NCI-H774 (cell line): ENCODE results near the gene RABL2B.
A peak's percentile ranks its signal among the peaks of the same experiment; 100 is the strongest.
"Not testable (repeated sequence)": the region's sequence is repeated elsewhere in the genome, so short reads cannot be mapped to it uniquely, and the experiment has no call there.

Experiments used
- DNase-seq: peaks from one replicate; lab custom pipeline; 2025; lab: John Stamatoyannopoulos, UW

RABL2B gene

DNA sequence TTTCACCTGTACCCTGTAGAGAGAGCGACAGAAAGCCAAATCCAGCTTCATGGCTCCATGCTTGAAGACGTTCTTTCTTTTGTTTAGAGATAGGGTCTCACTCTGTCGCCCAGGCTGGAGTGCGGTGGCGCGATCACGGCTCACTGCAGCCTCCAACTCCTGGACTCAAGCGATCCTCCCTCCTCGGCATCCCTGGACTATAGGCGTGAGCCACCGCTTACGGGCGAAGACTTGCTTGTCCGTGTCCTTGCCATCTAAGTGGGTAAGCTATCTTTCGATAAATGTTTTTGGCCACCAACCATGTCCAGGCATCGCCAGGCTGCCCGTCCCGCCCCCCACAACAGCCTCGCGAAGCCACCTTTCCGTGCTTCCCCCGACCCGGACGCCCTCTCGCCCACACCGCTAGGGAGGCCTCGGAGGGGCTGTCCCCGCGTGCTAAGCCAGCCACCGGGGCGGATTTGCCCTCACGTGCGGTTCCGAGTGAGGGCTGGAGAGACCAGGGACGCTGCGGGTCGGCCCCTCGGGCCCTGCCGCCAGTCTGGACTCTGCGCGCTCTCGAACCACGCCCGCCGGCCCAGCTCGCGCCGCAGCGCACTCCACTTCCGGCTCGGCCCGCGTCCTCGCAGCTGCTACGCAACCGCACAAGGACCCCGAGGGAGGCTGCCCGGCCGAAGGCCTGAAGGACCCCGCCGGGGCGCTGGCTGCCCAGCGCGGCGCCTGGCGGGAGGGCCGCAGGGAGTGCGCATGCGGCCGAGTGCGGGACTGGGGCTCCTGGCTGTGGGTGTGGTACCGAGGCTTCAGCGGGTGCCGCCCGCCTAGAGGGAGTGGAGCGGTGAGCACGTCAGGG lies at the start of gene RABL2B:
TSS of gene RABL2B (minus strand) at position 604 of the 847 bp plus-strand sequence. CDS start 1,342 bp downstream, outside the sequence.
- peak; percentile 58 for DNase-seq

DNA sequence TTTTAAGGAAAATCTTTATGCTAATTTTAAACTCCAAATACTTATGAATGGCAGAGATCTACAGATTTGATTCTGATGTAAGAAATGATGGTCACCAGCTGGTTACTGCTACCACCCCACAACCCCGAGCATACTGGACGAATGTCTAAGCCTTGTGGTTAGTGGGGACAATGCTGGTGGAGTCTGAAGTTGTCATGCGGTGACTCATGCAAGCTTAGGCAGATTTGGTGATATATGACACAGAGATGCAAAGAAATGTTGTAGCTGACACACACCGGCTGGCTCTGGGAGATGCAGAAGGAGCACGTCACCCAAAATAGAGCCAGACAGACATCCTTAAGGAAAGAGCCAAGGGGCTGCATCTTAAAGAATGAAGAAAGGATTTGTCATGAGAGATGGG lies 3.5 kb upstream of the RABL2B start:
- DNase-seq = not testable (repeated sequence)

DNA sequence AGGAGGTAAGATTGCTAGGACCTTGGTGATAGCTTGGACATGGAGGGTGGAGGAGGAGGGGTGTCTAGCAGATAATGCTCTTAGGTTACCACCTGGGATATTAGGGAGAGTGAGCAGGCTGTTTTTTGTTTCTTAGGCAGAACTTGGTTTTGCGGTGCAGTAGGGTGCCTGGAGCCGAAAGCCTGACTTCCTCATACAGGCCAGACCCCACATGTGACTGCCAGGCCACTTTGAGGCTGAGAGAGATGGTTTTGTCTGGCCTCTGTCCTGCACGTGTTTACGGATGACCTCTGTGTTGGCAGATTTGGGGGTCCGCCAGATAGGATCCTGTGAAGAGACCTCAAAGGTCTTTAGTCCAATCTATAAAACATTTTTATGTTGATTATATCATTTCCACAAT lies 1.9 kb upstream of the RABL2B start:
- DNase-seq = not testable (repeated sequence)

DNA sequence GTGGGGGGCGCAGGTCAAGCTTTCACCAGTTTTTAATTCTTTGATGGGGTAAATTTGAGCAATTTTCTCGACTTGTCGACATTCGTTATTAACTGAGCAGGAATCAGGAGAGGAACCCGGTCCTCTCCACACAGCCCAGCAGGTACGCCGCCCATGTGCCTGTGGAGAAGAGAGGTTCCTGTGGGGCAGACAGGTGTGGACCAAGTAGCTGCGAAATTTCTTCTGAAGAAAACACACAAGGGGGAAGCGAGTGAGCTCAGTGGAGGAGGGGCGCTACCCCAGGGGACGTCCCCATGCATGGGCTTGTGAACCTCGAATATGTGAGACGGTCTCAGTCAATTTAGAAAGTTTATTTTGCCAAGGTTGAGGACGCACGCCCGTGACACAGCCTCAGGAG lies 442 bp upstream of the RABL2B start:
- DNase-seq = not testable (repeated sequence)

DNA sequence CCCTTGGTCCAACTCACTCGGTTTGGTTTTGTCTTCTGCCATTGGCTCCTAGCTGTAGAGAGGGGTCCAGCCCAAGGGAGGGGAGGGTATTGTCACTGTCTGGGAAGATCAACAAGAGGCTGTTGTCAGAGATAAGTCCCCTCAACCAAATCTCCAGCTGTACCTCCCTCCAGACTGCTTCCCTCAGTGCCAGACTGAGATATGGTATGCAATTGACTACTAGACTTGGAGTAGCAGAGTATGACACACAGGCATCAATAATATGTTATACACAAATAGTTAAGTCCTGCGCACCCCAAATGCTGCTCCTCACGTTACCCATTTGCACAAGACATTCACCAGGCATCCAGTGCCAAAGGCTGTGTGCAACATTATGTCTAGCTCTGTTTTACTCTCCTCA lies 1.2 kb downstream of the RABL2B start:
- not testable (repeated sequence) for DNase-seq

- DNase-seq = not testable (repeated sequence)
Measured at GRCh38 chr22:50780244-50780643, 3.2 kb downstream of the RABL2B start.

DNA sequence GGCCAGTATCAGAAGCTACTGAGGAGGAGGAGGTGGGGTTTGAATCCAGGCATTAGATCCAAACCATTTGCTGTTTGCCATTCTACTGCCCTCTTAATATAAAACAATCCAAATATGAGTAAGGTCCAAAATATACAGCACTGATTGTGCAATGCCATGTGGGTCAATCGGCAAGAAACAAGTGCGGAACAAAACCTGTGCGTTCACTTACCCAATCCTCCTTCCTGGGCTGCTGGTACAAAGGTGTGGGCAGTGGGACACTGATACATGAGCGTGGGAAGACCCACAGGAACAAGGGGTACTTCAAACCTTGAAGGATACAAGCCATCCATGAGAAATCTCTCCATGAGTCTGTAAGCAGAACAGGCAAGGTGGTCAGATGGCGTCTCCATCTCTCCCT lies 5.8 kb downstream of the RABL2B start:
- not testable (repeated sequence) for DNase-seq

GRCh38 chr22:50775132-50775531 lies 8.3 kb downstream of the RABL2B start:
- not testable (repeated sequence) for DNase-seq

- DNase-seq = not testable (repeated sequence)
Measured at GRCh38 chr22:50764288-50764687, 19.1 kb downstream of the RABL2B start.

- not testable (repeated sequence) for DNase-seq
Measured at GRCh38 chr22:50761829-50762228, 21.6 kb downstream of the RABL2B start.

DNA sequence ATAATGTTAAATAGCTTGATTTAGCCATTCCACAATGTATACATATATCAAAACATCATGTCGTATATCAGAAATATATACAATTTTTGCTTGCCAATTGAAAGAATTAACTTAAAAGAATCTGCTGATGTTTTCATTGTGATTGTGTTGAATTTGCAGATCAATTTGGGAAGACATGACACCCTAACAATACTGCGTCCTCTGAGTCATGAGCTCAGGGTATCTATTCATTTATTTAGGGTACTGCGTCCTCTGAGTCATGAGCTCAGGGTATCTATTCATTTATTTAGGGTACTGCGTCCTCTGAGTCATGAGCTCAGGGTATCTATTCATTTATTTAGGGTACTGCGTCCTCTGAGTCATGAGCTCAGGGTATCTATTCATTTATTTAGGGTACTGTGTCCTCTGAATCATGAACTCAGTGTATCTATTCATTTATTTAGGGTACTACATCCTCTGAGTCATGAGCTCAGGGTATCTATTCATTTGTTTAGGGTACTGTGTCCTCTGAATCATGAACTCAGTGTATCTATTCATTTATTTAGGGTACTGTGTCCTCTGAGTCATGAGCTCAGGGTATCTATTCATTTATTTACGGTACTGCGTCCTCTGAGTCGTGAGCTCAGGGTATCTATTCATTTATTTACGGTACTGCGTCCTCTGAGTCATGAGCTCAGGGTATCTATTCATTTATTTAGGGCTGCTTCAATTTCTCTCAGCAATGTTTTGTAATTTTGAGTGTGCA lies 23.7 kb downstream of the RABL2B start:
- not testable (repeated sequence) for DNase-seq

DNA sequence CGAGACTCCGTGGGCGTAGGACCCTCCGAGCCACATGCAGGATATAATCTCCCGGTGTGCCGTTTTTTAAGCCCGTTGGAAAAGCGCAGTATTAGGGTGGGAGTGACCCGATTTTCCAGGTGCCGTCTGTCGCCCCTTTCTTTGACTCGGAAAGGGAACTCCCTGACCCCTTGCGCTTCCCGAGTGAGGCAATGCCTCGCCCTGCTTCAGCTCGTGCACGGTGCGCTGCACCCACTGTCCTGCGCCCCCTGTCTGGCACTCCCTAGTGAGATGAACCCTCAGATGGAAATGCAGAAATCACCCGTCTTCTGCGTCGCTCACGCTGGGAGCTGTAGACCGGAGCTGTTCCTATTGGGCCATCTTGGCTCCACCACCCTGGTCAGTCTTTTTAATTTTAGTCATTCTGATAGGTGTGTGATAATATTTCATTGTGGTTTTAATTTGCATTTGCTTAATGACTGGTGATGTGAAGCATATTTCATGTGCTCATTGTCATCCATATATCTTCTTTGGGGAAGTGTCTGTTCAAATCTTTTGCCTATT lies 26.4 kb downstream of the RABL2B start:
- not testable (repeated sequence) for DNase-seq

DNA sequence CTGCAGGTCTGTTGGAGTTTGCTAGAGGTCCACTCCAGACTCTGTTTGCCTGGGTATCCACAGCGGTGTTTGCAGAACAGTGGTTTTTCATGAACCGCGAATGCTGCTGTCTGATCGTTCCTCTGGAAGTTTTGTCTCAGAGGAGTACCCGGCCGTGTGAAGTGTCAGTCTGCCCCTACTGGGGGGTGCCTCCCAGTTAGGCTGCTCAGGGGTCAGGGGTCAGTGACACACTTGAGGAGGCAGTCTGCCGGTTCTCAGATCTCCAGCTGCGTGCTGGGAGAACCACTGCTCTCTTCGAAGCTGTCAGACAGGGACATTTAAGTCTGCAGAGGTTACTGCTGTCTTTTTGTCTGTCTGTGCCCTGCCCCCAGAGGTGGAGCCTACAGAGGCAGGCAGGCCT lies 27.0 kb downstream of the RABL2B start:
- DNase-seq = not testable (repeated sequence)

GRCh38 chr22:50755251-50755650 lies 28.2 kb downstream of the RABL2B start:
- DNase-seq = not testable (repeated sequence)

DNA sequence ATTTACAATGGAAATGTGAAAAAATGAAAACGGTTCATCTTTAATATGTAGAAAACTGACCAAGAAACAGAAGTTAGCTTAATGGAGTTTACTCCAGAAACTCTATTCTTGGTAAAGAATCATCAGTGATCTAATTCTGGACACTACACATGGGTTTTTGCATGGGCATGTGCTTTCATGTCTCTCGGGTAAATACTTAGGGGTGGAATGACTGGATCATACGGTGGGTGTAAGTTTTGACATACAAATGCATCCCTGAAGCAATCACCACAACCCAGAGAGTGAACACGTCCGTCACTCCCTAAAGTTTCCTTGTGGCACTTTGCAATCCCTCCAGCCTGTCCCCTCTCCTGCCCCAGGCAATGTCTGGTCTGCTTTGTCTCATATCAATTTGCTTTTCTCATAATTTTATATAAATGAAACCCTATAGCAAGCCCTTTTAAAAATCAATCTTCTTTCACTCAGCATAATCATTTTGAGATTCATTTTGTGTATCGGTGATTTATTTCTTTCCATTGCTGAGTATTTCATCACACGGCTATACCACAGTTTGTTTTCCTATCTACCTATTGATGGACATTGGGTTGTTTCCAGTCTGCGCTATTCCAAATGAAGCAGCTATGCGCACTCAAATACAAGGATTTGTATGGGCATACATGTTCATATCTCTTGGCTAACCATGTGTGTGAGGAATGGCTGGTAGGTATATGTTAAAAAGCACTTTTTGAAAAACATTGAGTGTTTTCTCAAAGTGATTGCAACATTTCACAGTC lies 33.9 kb downstream of the RABL2B start:
- not testable (repeated sequence) for DNase-seq

DNA sequence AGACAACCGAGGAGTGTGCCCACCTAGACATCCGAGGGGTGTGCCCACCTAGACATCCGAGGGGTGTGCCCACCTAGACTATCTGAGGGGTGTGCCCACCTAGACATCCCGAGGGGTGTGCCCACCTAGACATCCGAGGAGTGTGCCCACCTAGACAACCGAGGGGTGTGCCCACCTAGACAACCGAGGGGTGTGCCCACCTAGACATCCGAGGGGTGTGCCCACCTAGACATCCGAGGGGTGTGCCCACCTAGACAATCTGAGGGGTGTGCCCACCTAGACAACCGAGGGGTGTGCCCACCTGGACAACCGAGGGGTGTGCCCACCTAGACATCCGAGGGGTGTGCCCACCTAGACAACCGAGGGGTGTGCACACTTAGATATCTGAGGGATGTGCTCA lies 34.8 kb downstream of the RABL2B start:
- DNase-seq = not testable (repeated sequence)

- DNase-seq = not testable (repeated sequence)
Measured at GRCh38 chr22:50747521-50747920, 35.9 kb downstream of the RABL2B start.

GRCh38 chr22:50744424-50744823 lies 39.0 kb downstream of the RABL2B start:
- not testable (repeated sequence) for DNase-seq

GRCh38 chr22:50740714-50741113 lies 42.7 kb downstream of the RABL2B start:
- DNase-seq = not testable (repeated sequence)

DNA sequence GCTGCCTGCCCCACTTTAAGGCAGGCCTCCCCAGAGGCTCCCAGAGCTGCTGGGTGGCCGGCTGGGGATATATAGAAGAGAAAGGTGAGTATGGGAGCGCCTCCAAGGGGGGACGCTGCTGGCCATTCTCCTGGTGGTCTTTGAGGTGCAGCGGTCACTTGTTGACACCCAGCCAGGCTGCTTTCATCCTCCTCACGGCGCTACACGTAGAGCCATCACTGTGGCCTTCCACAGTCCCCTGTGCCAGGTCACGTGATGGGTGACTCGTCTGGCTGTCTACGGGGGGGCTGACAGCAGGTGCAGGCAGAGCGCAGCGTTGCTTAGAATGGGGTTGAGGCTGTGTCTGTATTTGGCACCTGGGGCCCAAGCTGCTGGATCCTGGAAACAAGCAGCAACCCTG lies 43.5 kb downstream of the RABL2B start:
- DNase-seq = peak; percentile 43

GRCh38 chr22:50739279-50739691 lies 44.2 kb downstream of the RABL2B start:
- DNase-seq = no peak
